Thyroid gland (tissue), 4 donors: ENCODE measurements around the gene CD59. TPM values are rescaled to one million over a fixed set of nuclear protein-coding genes. Genes with fewer than 3 reads are reported as not detected.

ENCODE experiments used
- DNase-seq, 2 donors: peaks; one replicate each; pipeline ENCODE4 v3.0.0-alpha.2; 2019
- H3K27ac ChIP-seq, 3 donors: fragments of 200-600 bp; sonication (generic); 1 replicate in 2 of 3; 2 replicates in 1 of 3; pipeline ENCODE4 v1.5.1; 2016 to 2019; ENCODE audit warnings: mild to moderate bottlenecking in 1 of 3, moderate library complexity in 1 of 3
- H3K27me3 ChIP-seq: fragments of 200-600 bp; sonication (generic); one replicate; pipeline ENCODE4 v1.5.1; 2019
- H3K36me3 ChIP-seq, 2 donors: fragments of 200-600 bp; sonication (generic); one replicate each; pipeline ENCODE4 v1.5.1; 2016 to 2019
- H3K4me1 ChIP-seq, 2 donors: fragments of 200-600 bp; sonication (generic); one replicate each; pipeline ENCODE4 v1.5.1; 2017 to 2019
- H3K4me3 ChIP-seq, 3 donors: fragments of 200-600 bp; sonication (generic); replicated peaks in 1 of 3; 1 replicate in 2 of 3; 2 replicates in 1 of 3; pipeline ENCODE4 v1.5.1; 2016; ENCODE audit warnings: mild to moderate bottlenecking in 1 of 3
- H3K9me3 ChIP-seq: fragments of 200-600 bp; sonication (generic); one replicate; pipeline ENCODE4 v1.5.1; 2017
- CTCF ChIP-seq, 6 experiments: fragments of 200-600 bp in 3 of 6; fragments of 450-650 bp in 3 of 6; sonication (generic) in 3 of 6; IDR thresholded peaks; one replicate each; pipeline ENCODE4 v1.5.1; 2016 to 2019; ENCODE audit warnings: antibody characterized with exemption in 6 of 6, mild to moderate bottlenecking in 2 of 6, inconsistent platforms in 1 of 6, moderate library complexity in 1 of 6
- POLR2A ChIP-seq, 2 donors: fragments of 450-650 bp; IDR thresholded peaks; one replicate each; pipeline ENCODE4 v1.6.1; 2017; ENCODE audit warnings: antibody characterized with exemption in 2 of 2, mild to moderate bottlenecking in 2 of 2, moderate library complexity in 1 of 2
- WGBS, 2 donors: methylation state at CpG; one replicate each; pipeline ENCODE4 v1.1.5; 2017; 5-methylcytosine and 5-hydroxymethylcytosine counted together
- intact Hi-C: fragments of 100-400 bp; cut with DNase I; formaldehyde crosslinking; loops from one replicate; pipeline ENCODE4 v1.15.1; 2023
- total RNA-seq, 4 donors: library from RNA; depleted of rRNA; stranded (reverse); fragments of >200 nt; gene quantifications; one replicate each; pipeline ENCODE4 v1.2.3, GENCODE V29; 2016

Gene CD59
- total RNA-seq, 4 donors from 2014 or later: 367 to 562 (median 504) TPM

- peak; percentile 90 for DNase-seq
- Histone ChIP-seq H3K27ac (peak overlapping the region; percentile 76 to 90 (median 87)), H3K4me1 (peaks cover 32 to 35% of the 10 kb centered on the region in 2 donors), H3K36me3 (no peaks in the 10 kb centered on the region), H3K27me3 (no peaks in the 10 kb centered on the region), H3K4me3 (no peak overlapping the region), H3K9me3 (no peaks in the 10 kb centered on the region)
- no peak for TF ChIP-seq CTCF (IDR thresholded peaks at IDR 0.05)
- TF ChIP-seq POLR2A (IDR thresholded peaks at IDR 0.05): no peak
- intact Hi-C loops: no loop called here
- 48% methylated on average over 11 of the region's 11 CpGs for WGBS, 2 donors
Observed at GRCh38 chr11:33655842-33656600, 80.2 kb downstream of the CD59 start.

GRCh38 chr11:33654594-33654993, 81.6 kb downstream of the CD59 start:
- TF ChIP-seq CTCF (IDR thresholded peaks at IDR 0.05) (no peak), POLR2A (IDR thresholded peaks at IDR 0.05) (no peak)
- DNase-seq: no peak
- Histone ChIP-seq H3K4me3 (no peak overlapping the region), H3K4me1 (peaks cover 32 to 33% of the 10 kb centered on the region in 2 donors), H3K36me3 (no peaks in the 10 kb centered on the region), H3K27ac (peak overlapping the region in 1 of 3 donors; percentile 87), H3K27me3 (no peaks in the 10 kb centered on the region), H3K9me3 (no peaks in the 10 kb centered on the region)
- WGBS, 2 donors: 92 to 95% methylated on average over 6 of the region's 6 CpGs
- intact Hi-C loops: no loop called here

Other genes starting within 250 kb of the CD59 start
- not detected for gene C11orf91, start 35.6 kb downstream of the CD59 start, total RNA-seq
- 10 to 100 TPM; 55.8 to 82.0 (median 57.7) TPM for gene FBXO3, start 38.1 kb upstream of the CD59 start, total RNA-seq
- 10 to 100 TPM; 20.7 to 51.5 (median 40.3) TPM for gene LMO2, start 155.7 kb upstream of the CD59 start, total RNA-seq